ENCODE data around the gene STPG2.

DNA sequence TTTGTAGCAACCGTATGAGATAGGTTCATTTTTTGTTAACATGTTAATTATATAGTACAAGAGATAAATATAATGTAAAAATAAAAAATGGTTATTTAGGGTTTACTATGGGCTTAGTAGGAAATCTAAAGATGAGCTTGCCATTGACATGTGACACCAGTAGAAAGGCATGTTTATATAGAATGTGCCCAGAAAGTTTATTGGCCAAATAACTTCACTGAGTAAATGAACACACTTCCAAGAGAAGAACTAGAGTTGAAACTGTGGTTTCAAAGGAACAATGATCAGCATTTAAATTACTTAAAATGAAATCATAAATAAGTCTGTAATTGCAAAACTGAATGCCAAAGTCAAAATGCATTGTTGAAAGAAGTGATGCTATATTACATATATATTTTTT, 503.3 kb downstream of the STPG2 start:
- TF ChIP-seq EZH2 (IDR thresholded peaks at IDR 0.05; ENCODE audit: insufficient read depth, poor library complexity, severe bottlenecking) (no peak), EZH2phosphoT487 (IDR thresholded peaks at IDR 0.05; ENCODE audit: insufficient read depth, low read depth) (no peak)
